Upper lobe of right lung (tissue), 1 donor: ENCODE results near the gene GMDS. TPM values are rescaled to one million over a fixed set of nuclear protein-coding genes. Genes with fewer than 3 reads are reported as not detected.

Experiments used
- ATAC-seq: fragments of 200-7000 bp; cut with Tn5 transposase; one replicate; pipeline ENCODE4 v1.9.1; 2020; ENCODE audit warnings: mild to moderate bottlenecking, moderate library complexity
- DNase-seq: peaks from one replicate; pipeline ENCODE4 v3.0.0-alpha.2; 2020
- H3K27ac ChIP-seq: fragments of 200-600 bp; one replicate; pipeline ENCODE4 v1.8.0; 2022
- H3K27me3 ChIP-seq: fragments of 200-600 bp; one replicate; pipeline ENCODE4 v1.8.0; 2022; ENCODE audit warnings: mild to moderate bottlenecking
- H3K36me3 ChIP-seq: fragments of 200-600 bp; one replicate; pipeline ENCODE4 v1.8.0; 2022
- H3K4me1 ChIP-seq: fragments of 200-600 bp; one replicate; pipeline ENCODE4 v1.8.0; 2022
- H3K4me3 ChIP-seq: fragments of 200-600 bp; one replicate; pipeline ENCODE4 v1.8.0; 2022; ENCODE audit warnings: mild to moderate bottlenecking
- H3K9me3 ChIP-seq: fragments of 200-600 bp; one replicate; pipeline ENCODE4 v1.8.0; 2022
- CTCF ChIP-seq: fragments of 200-600 bp; IDR thresholded peaks from one replicate; pipeline ENCODE4 v1.8.0; 2022; ENCODE audit warnings: antibody characterized with exemption
- intact Hi-C: fragments of 100-400 bp; cut with DNase I; formaldehyde crosslinking; loops from one replicate; pipeline ENCODE4 v1.11.0; 2022
- total RNA-seq: library from RNA; stranded (reverse); fragmentation: NEBNext Ultra II Directional; extraction: Animal tissue kit (Norgen Biotek cat#: 25700); gene quantifications from one replicate; pipeline ENCODE4 v1.2.1, GENCODE V29; 2021
- donor health status: DM: no; HTN: yes; CAD: no; lungs with severe emphysema.

The GMDS gene
- total RNA-seq, 1 donor from 2014 or later, result 12.2 TPM

GRCh38 chr6:1611572-1612298, 633.7 kb downstream of the GMDS start:
- TF ChIP-seq CTCF, result no peak
- Histone ChIP-seq H3K9me3 (no peaks in the 10 kb centered on the region), H3K4me3 (peak overlapping the region; percentile 51), H3K36me3 (no peaks in the 10 kb centered on the region), H3K4me1 (peaks cover 7% of the 10 kb centered on the region), H3K27me3 (peaks cover 76% of the 10 kb centered on the region), H3K27ac (no peak overlapping the region)
- DNase-seq, result no peak
- no peak for ATAC-seq
- intact Hi-C loops, result no loop called here

- Histone ChIP-seq H3K27ac (no peak overlapping the region), H3K36me3 (no peaks in the 10 kb centered on the region), H3K4me1 (peaks cover 7% of the 10 kb centered on the region), H3K27me3 (peaks cover 76% of the 10 kb centered on the region), H3K9me3 (no peaks in the 10 kb centered on the region), H3K4me3 (peak overlapping the region; percentile 51)
- no peak for ATAC-seq
- TF ChIP-seq CTCF, result no peak
- no peak for DNase-seq
- intact Hi-C loops, result no loop called here
Observed at GRCh38 chr6:1611322-1611571, 634.2 kb downstream of the GMDS start.

GRCh38 chr6:1610497-1611321, 634.7 kb downstream of the GMDS start:
- intact Hi-C loops, result no loop called here
- peak overlapping the region; percentile 51 for H3K4me3 ChIP-seq
- H3K27ac ChIP-seq, result peak overlapping the region; percentile 51
- TF ChIP-seq CTCF, result no peak
- H3K4me1 ChIP-seq, result peaks cover 7% of the 10 kb centered on the region
- H3K9me3 ChIP-seq, result no peaks in the 10 kb centered on the region
- H3K36me3 ChIP-seq, result no peaks in the 10 kb centered on the region
- no peak for ATAC-seq
- DNase-seq, result no peak
- peaks cover 78% of the 10 kb centered on the region for H3K27me3 ChIP-seq

GRCh38 chr6:1609648-1610496, 635.5 kb downstream of the GMDS start, which contains the start of gene FOXC1:
FOXC1 (plus strand) TSS chr6:1609915; CDS start chr6:1610446, 531 bp downstream.
- Histone ChIP-seq H3K4me3 (peak within 1 kb of the TSS; percentile 60), H3K27ac (peak within 1 kb of the TSS; percentile 74), H3K9me3 (no peaks in the 10 kb centered on the region), H3K36me3 (no peaks in the 10 kb centered on the region), H3K27me3 (peaks cover 79% of the 10 kb centered on the region), H3K4me1 (peaks cover 11% of the 10 kb centered on the region)
- DNase-seq (peak; percentile 90), ATAC-seq (peak; percentile 89)
- intact Hi-C loops, result loop anchor here (10.0 kb wide), 2 partner anchors 585 to 745 kb away; no protein-coding TSS in a partner anchor
- TF ChIP-seq CTCF, result no peak

- H3K4me1 ChIP-seq, result peaks cover 15% of the 10 kb centered on the region
- DNase-seq (no peak), ATAC-seq (no peak)
- peak overlapping the region; percentile 60 for H3K4me3 ChIP-seq
- no peaks in the 10 kb centered on the region for H3K9me3 ChIP-seq
- no peak for TF ChIP-seq CTCF
- no peaks in the 10 kb centered on the region for H3K36me3 ChIP-seq
- intact Hi-C loops, result loop anchor here (10.0 kb wide), 2 partner anchors 586 to 746 kb away; no protein-coding TSS in a partner anchor
- peak overlapping the region; percentile 47 for H3K27ac ChIP-seq
- H3K27me3 ChIP-seq, result peaks cover 79% of the 10 kb centered on the region
Observed at GRCh38 chr6:1609041-1609647, 636.3 kb downstream of the GMDS start.
